HEK293T (cell line): ENCODE data around the gene TTC39B.

Experiments used
- BHLHE40 ChIP-seq: fragments of 450-650 bp; IDR thresholded peaks from 2 replicates; pipeline ENCODE4 v1.6.1; 2016; ENCODE audit warnings: mild to moderate bottlenecking, moderate library complexity, borderline replicate concordance
- ELF4 ChIP-seq: fragments of 450-650 bp; IDR thresholded peaks from 2 replicates; pipeline ENCODE4 v1.6.1; 2017; ENCODE audit warnings: antibody characterized with exemption
- FOXM1 ChIP-seq: fragments of 450-650 bp; IDR thresholded peaks from 2 replicates; pipeline ENCODE4 v1.6.1; 2017; ENCODE audit warnings: mild to moderate bottlenecking, borderline replicate concordance
- HDGF ChIP-seq: fragments of 450-650 bp; IDR thresholded peaks from 2 replicates; pipeline ENCODE4 v1.6.1; 2017; ENCODE audit warnings: antibody characterized with exemption, borderline replicate concordance
- L3MBTL2 ChIP-seq: fragments of 450-650 bp; conservative IDR thresholded peaks from 2 replicates; pipeline ENCODE4 v1.6.1; 2016; ENCODE audit warnings: mild to moderate bottlenecking
- LEF1 ChIP-seq: fragments of 450-650 bp; IDR thresholded peaks from 2 replicates; pipeline ENCODE4 v1.6.1; 2017; ENCODE audit warnings: mild to moderate bottlenecking, borderline replicate concordance
- SP1 ChIP-seq: fragments of 450-650 bp; IDR thresholded peaks from 2 replicates; pipeline ENCODE4 v1.6.1; 2017
- SUZ12 ChIP-seq: fragments of 450-650 bp; IDR thresholded peaks from 2 replicates; pipeline ENCODE4 v1.6.1; 2016; ENCODE audit warnings: mild to moderate bottlenecking

GRCh38 chr9:15200111-15200510 is 106.9 kb downstream of the TTC39B start:
- TF ChIP-seq LEF1 (no peak), SP1 (no peak), HDGF (no peak), SUZ12 (no peak), BHLHE40 (no peak), ELF4 (no peak), FOXM1 (no peak), L3MBTL2 (no peak)
